NB4 (cell line): ENCODE data around the gene ADAMTS16.

ENCODE experiments used
- DNase-seq: peaks from one replicate; pipeline ENCODE4 v3.0.0; 2010; ENCODE audit warnings: low read depth
- H3K4me3 ChIP-seq: one replicate; pipeline ENCODE4 v1.5.1; 2011; ENCODE audit warnings: mild to moderate bottlenecking, low read depth, low read length, moderate library complexity
- CTCF ChIP-seq: IDR thresholded peaks from one replicate; pipeline ENCODE4 v1.5.1; 2012; ENCODE audit warnings: low read depth, low read length
- MAX ChIP-seq: IDR thresholded peaks from 2 replicates; pipeline ENCODE4 v1.6.1; 2011; ENCODE audit warnings: low read depth, low read length
- MYC ChIP-seq: IDR thresholded peaks from 2 replicates; pipeline ENCODE4 v1.6.1; 2011; ENCODE audit warnings: low read depth, low read length
- POLR2A ChIP-seq: IDR thresholded peaks from 2 replicates; pipeline ENCODE4 v1.6.1; 2011; ENCODE audit warnings: mild to moderate bottlenecking; ENCODE audit not compliant: insufficient read length; ENCODE audit errors: extremely low read depth

ADAMTS16 gene

GRCh38 chr5:5298068-5298633, 158.0 kb downstream of the ADAMTS16 start:
- TF ChIP-seq MYC (no peak), POLR2A (no peak), CTCF (no peak), MAX (no peak)
- no peak overlapping the region for H3K4me3 ChIP-seq
- DNase-seq, result no peak

GRCh38 chr5:5298841-5299541, 158.9 kb downstream of the ADAMTS16 start:
- no peak overlapping the region for H3K4me3 ChIP-seq
- TF ChIP-seq CTCF (no peak), MAX (no peak), MYC (no peak), POLR2A (no peak)
- no peak for DNase-seq

- TF ChIP-seq MYC (no peak), MAX (no peak), POLR2A (no peak), CTCF (no peak)
- no peak for DNase-seq
- H3K4me3 ChIP-seq, result no peak overlapping the region
Observed at GRCh38 chr5:5301176-5301575, 161.0 kb downstream of the ADAMTS16 start.

- H3K4me3 ChIP-seq, result no peak overlapping the region
- TF ChIP-seq MAX (no peak), POLR2A (no peak), MYC (no peak), CTCF (no peak)
- DNase-seq, result no peak
Observed at GRCh38 chr5:5302201-5302600, 162.1 kb downstream of the ADAMTS16 start.

- TF ChIP-seq MYC, result no peak
- TF ChIP-seq POLR2A, result no peak
- TF ChIP-seq MAX, result no peak
- no peak for TF ChIP-seq CTCF
- H3K4me3 ChIP-seq, result no peak overlapping the region
- no peak for DNase-seq
Observed at GRCh38 chr5:5303242-5303641, 163.1 kb downstream of the ADAMTS16 start.
